ENCODE measurements around the gene KCNQ1OT1. TPM values are rescaled to one million over a fixed set of nuclear protein-coding genes. Genes with fewer than 3 reads are reported as not detected.

The KCNQ1OT1 gene
- total and polyA plus RNA-seq, 2 of the 4 experiments (the other 2 are of a cell fraction): 0.14 to 2.0 TPM

DNA sequence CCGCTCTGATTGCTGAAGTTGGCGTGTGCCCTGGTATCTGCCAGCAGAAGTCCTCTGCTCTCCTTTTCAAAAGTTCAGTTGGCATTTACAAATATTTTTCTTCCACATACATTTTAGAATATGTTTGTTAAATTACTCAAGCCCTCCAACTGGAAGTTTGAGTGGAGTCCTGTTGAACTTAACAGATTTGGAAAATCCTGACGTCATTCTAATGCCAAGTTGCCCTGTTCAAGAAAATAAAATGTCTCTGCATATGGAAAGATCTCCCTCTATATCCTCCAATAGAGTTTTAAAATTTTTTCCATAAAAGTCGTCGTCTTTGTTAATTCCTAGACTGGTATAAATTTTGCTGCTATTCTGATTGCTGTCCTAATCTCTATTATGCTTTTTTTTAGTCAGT lies 3.3 kb downstream of the KCNQ1OT1 start:
- POLR2A ChIA-PET (ENCODE audit: unreplicated experiment): no interaction called here
- H3K4me2 ChIP-seq (ENCODE audit: low read depth, low read length): no peak overlapping the region; the same call in 1 of the 2 replicates
- intact Hi-C loops (cut with micrococcal nuclease): no loop called here

More for the DNA sequence above, 3.3 kb downstream of the KCNQ1OT1 start:
- Histone ChIP-seq H4K8ac (ENCODE audit: low read depth in 2 of 2, low read length in 2 of 2) (no peak overlapping the region), H3K27ac (ENCODE audit: insufficient read depth, low read length) (no peak overlapping the region), H3K9ac (ENCODE audit: low read depth, low read length) (no peak overlapping the region), H3K56ac (ENCODE audit: extremely low read depth, insufficient read depth, low read length) (no peak overlapping the region), H3K9me1 (ENCODE audit: insufficient read depth, low read length) (peaks cover 8% of the 10 kb centered on the region; the same call in 1 of the 2 replicates), H3K79me1 (ENCODE audit: low read depth in 1 of 2, low read length in 2 of 2) (peaks cover 0 to 46% of the 10 kb centered on the region in 2 experiments; a peak in 3 of 4 replicates), H3K14ac (replicated peaks; ENCODE audit: low read depth, low read length) (no peak overlapping the region), H3K18ac (ENCODE audit: low read depth, low read length) (no peak overlapping the region), H3K4ac (ENCODE audit: low read depth, low read length) (no peak overlapping the region), H4K20me1 (ENCODE audit: insufficient read depth, low read length) (peaks cover 75% of the 10 kb centered on the region), H3K4me1 (ENCODE audit: control insufficient read depth, insufficient read depth, low read length) (peaks cover 5% of the 10 kb centered on the region), H4K5ac (ENCODE audit: low read depth, low read length) (no peak overlapping the region), H2BK20ac (ENCODE audit: low read depth, low read length) (no peak overlapping the region), H2BK15ac (ENCODE audit: low read depth, low read length) (no peak overlapping the region), H3K9me3 (ENCODE audit: control insufficient read depth, insufficient read depth, low read length) (no peaks in the 10 kb centered on the region; the same call in 1 of the 2 replicates), H4K91ac (ENCODE audit: insufficient read depth, low read depth, low read length) (no peak overlapping the region), H2AFZ (replicated peaks; ENCODE audit: low read length, poor library complexity) (no peak overlapping the region), H2BK5ac (ENCODE audit: low read depth, low read length, poor library complexity, severe bottlenecking) (no peak overlapping the region), H2BK120ac (ENCODE audit: low read depth, low read length) (no peak overlapping the region), H3K27me3 (ENCODE audit: control insufficient read depth, insufficient read depth, low read length) (no peaks in the 10 kb centered on the region), H2AK5ac (ENCODE audit: low read depth, low read length) (no peak overlapping the region), H3K4me3 (ENCODE audit: insufficient read depth, low read depth, low read length) (no peak overlapping the region), H2AK9ac (replicated peaks; ENCODE audit: low read depth, low read length, poor library complexity) (no peak overlapping the region), H3K36me3 (ENCODE audit: control insufficient read depth, insufficient read depth, low read length) (0 out of 2 replicates have a peak, but pooled peaks cover 1% of the 10 kb centered on the region), H3K23ac (ENCODE audit: low read depth, low read length) (no peak overlapping the region)
- in situ Hi-C loops (cut with MboI; ENCODE audit: low sequenced_read_pairs) (loop anchor here (5.0 kb wide), 1 partner anchor 181 kb away; no protein-coding TSS in a partner anchor), dilution Hi-C loops (cut with HindIII; ENCODE audit: low sequenced_read_pairs, unreplicated experiment) (no loop called here)
- no CpG with 5 or more reads among the region's 5 CpGs for WGBS, 2 experiments (ENCODE audit: extremely low coverage in 2 of 2, insufficient read length in 1 of 2)
- DNase-seq (no peak), ATAC-seq (ENCODE audit: low read depth) (no peak)
- BruUV-seq (replicated peaks): no TSS peak
- CTCF ChIA-PET: no interaction called here
- no peak for TF ChIP-seq RCOR1 (IDR thresholded peaks at IDR 0.05; ENCODE audit: insufficient replicate concordance, low read length)
- TF ChIP-seq BHLHE40 (IDR thresholded peaks at IDR 0.05; ENCODE audit: low read depth, low read length): no peak
- no peak for TF ChIP-seq MAFK (IDR thresholded peaks at IDR 0.05; ENCODE audit: low read depth, low read length)
- TF ChIP-seq, protein P1, sequence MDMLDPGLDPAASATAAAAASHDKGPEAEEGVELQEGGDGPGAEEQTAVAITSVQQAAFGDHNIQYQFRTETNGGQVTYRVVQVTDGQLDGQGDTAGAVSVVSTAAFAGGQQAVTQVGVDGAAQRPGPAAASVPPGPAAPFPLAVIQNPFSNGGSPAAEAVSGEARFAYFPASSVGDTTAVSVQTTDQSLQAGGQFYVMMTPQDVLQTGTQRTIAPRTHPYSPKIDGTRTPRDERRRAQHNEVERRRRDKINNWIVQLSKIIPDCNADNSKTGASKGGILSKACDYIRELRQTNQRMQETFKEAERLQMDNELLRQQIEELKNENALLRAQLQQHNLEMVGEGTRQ (IDR thresholded peaks at IDR 0.05; ENCODE audit: low read depth, low read length): no peak
- no peak for TF ChIP-seq MXI1 (IDR thresholded peaks at IDR 0.05; ENCODE audit: borderline replicate concordance, low read depth, low read length)
- TF ChIP-seq, protein P2, sequence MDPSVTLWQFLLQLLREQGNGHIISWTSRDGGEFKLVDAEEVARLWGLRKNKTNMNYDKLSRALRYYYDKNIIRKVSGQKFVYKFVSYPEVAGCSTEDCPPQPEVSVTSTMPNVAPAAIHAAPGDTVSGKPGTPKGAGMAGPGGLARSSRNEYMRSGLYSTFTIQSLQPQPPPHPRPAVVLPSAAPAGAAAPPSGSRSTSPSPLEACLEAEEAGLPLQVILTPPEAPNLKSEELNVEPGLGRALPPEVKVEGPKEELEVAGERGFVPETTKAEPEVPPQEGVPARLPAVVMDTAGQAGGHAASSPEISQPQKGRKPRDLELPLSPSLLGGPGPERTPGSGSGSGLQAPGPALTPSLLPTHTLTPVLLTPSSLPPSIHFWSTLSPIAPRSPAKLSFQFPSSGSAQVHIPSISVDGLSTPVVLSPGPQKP (IDR thresholded peaks at IDR 0.05; ENCODE audit: borderline replicate concordance, low read depth, low read length): no peak
- no peak for TF ChIP-seq CHD1 (IDR thresholded peaks at IDR 0.05; ENCODE audit: low read depth, low read length)
- no peak for TF ChIP-seq MAZ (IDR thresholded peaks at IDR 0.05; ENCODE audit: borderline replicate concordance, low read depth, low read length)
- TF ChIP-seq FOS (IDR thresholded peaks at IDR 0.05; ENCODE audit: low read depth, low read length): no peak
- no peak for TF ChIP-seq RFX5 (IDR thresholded peaks at IDR 0.05; ENCODE audit: low read depth, low read length)
- no peak for TF ChIP-seq RAD21 (IDR thresholded peaks at IDR 0.05; ENCODE audit: low read length)
- TF ChIP-seq POLR2A (IDR thresholded peaks at IDR 0.05; ENCODE audit: low read depth, low read length): no peak
- no peak for TF ChIP-seq SMC3 (IDR thresholded peaks at IDR 0.05; ENCODE audit: low read depth, low read length)
- TF ChIP-seq NFE2L2 (IDR thresholded peaks at IDR 0.05; ENCODE audit: low read depth, low read length): no peak
- TF ChIP-seq, protein P3, sequence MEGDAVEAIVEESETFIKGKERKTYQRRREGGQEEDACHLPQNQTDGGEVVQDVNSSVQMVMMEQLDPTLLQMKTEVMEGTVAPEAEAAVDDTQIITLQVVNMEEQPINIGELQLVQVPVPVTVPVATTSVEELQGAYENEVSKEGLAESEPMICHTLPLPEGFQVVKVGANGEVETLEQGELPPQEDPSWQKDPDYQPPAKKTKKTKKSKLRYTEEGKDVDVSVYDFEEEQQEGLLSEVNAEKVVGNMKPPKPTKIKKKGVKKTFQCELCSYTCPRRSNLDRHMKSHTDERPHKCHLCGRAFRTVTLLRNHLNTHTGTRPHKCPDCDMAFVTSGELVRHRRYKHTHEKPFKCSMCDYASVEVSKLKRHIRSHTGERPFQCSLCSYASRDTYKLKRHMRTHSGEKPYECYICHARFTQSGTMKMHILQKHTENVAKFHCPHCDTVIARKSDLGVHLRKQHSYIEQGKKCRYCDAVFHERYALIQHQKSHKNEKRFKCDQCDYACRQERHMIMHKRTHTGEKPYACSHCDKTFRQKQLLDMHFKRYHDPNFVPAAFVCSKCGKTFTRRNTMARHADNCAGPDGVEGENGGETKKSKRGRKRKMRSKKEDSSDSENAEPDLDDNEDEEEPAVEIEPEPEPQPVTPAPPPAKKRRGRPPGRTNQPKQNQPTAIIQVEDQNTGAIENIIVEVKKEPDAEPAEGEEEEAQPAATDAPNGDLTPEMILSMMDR (conservative IDR thresholded peaks at IDR 0.05; ENCODE audit: low read depth, low read length): no peak
- TF ChIP-seq CEBPB (IDR thresholded peaks at IDR 0.05; ENCODE audit: low read depth, low read length): no peak
